Effector memory CD4-positive, alpha-beta T cell (primary cell): ENCODE results near the gene GSTCD.
"Not testable (repeated sequence)": the region's sequence is repeated elsewhere in the genome, so short reads cannot be mapped to it uniquely, and the experiment has no call there.

Experiments
- DNase-seq, 3 donors: peaks; one replicate each; pipeline ENCODE4 v3.0.0-alpha.2; 2020
- H3K27ac ChIP-seq: 2 replicates; pipeline ENCODE4 v1.7.0; 2013; ENCODE audit warnings: mild to moderate bottlenecking, low read length, moderate library complexity; ENCODE audit not compliant: insufficient read depth, poor library complexity, severe bottlenecking
- H3K27me3 ChIP-seq: replicated peaks from 2 replicates; pipeline ENCODE4 v1.7.0; 2013; ENCODE audit warnings: mild to moderate bottlenecking, low read length; ENCODE audit not compliant: insufficient read depth, control insufficient read depth, poor library complexity, severe bottlenecking
- H3K36me3 ChIP-seq: 2 replicates; pipeline ENCODE4 v1.7.0; 2013; ENCODE audit warnings: mild to moderate bottlenecking, low read length, moderate library complexity; ENCODE audit not compliant: control insufficient read depth, insufficient read depth
- H3K4me1 ChIP-seq: 2 replicates; pipeline ENCODE4 v1.7.0; 2013; ENCODE audit warnings: low read length, mild to moderate bottlenecking; ENCODE audit not compliant: control insufficient read depth, insufficient read depth, poor library complexity, severe bottlenecking
- H3K4me3 ChIP-seq: 2 replicates; pipeline ENCODE4 v1.7.0; 2013; ENCODE audit warnings: low read length, low read depth, mild to moderate bottlenecking; ENCODE audit not compliant: insufficient read depth, poor library complexity, severe bottlenecking
- H3K9me3 ChIP-seq: 2 replicates; pipeline ENCODE4 v1.7.0; 2013; ENCODE audit warnings: mild to moderate bottlenecking, low read length, moderate library complexity; ENCODE audit not compliant: control insufficient read depth

The GSTCD gene

GRCh38 chr4:105831189-105831588 is 122.6 kb downstream of the GSTCD start:
- Histone ChIP-seq H3K36me3 (no peaks in the 10 kb centered on the region), H3K4me1 (no peaks in the 10 kb centered on the region)
- no peak for DNase-seq

GRCh38 chr4:105835177-105835576 is 126.6 kb downstream of the GSTCD start:
- no peaks in the 10 kb centered on the region for H3K9me3 ChIP-seq
- no peaks in the 10 kb centered on the region for H3K36me3 ChIP-seq
- H3K4me3 ChIP-seq: no peak overlapping the region
- no peak overlapping the region for H3K27ac ChIP-seq
- H3K4me1 ChIP-seq: no peaks in the 10 kb centered on the region
- DNase-seq: no peak
- H3K27me3 ChIP-seq: no peaks in the 10 kb centered on the region

More at GRCh38 chr4:105831189-105831588, 122.6 kb downstream of the GSTCD start:
- Histone ChIP-seq H3K27me3 (no peaks in the 10 kb centered on the region), H3K27ac (no peak overlapping the region), H3K4me3 (no peak overlapping the region), H3K9me3 (no peaks in the 10 kb centered on the region)

GRCh38 chr4:105836537-105836936 is 128.0 kb downstream of the GSTCD start:
- no peaks in the 10 kb centered on the region for H3K4me1 ChIP-seq
- no peaks in the 10 kb centered on the region for H3K27me3 ChIP-seq
- no peak for DNase-seq
- H3K27ac ChIP-seq: no peak overlapping the region
- H3K9me3 ChIP-seq: no peaks in the 10 kb centered on the region
- H3K36me3 ChIP-seq: no peaks in the 10 kb centered on the region
- H3K4me3 ChIP-seq: no peak overlapping the region

GRCh38 chr4:105837037-105837436 is 128.5 kb downstream of the GSTCD start:
- no peak overlapping the region for H3K4me3 ChIP-seq

GRCh38 chr4:105838082-105838481 is 129.5 kb downstream of the GSTCD start:
- no peaks in the 10 kb centered on the region for H3K4me1 ChIP-seq

More at GRCh38 chr4:105837037-105837436, 128.5 kb downstream of the GSTCD start:
- no peaks in the 10 kb centered on the region for H3K9me3 ChIP-seq
- no peaks in the 10 kb centered on the region for H3K27me3 ChIP-seq
- DNase-seq: no peak
- no peaks in the 10 kb centered on the region for H3K4me1 ChIP-seq
- H3K36me3 ChIP-seq: no peaks in the 10 kb centered on the region
- no peak overlapping the region for H3K27ac ChIP-seq

GRCh38 chr4:105840426-105841174 is 132.0 kb downstream of the GSTCD start:
- no peak overlapping the region for H3K27ac ChIP-seq
- H3K4me1 ChIP-seq: no peaks in the 10 kb centered on the region
- no peaks in the 10 kb centered on the region for H3K36me3 ChIP-seq
- H3K9me3 ChIP-seq: no peaks in the 10 kb centered on the region
- no peak overlapping the region for H3K4me3 ChIP-seq
- no peak for DNase-seq
- H3K27me3 ChIP-seq: no peaks in the 10 kb centered on the region

More at GRCh38 chr4:105838082-105838481, 129.5 kb downstream of the GSTCD start:
- DNase-seq: no peak
- Histone ChIP-seq H3K27me3 (no peaks in the 10 kb centered on the region), H3K27ac (no peak overlapping the region), H3K9me3 (no peaks in the 10 kb centered on the region), H3K36me3 (no peaks in the 10 kb centered on the region), H3K4me3 (no peak overlapping the region)

- Histone ChIP-seq H3K36me3 (no peaks in the 10 kb centered on the region), H3K4me3 (no peak overlapping the region), H3K27me3 (no peaks in the 10 kb centered on the region), H3K9me3 (no peaks in the 10 kb centered on the region), H3K4me1 (no peaks in the 10 kb centered on the region), H3K27ac (no peak overlapping the region)
- DNase-seq: no peak
Observed at GRCh38 chr4:105843941-105844340, 135.4 kb downstream of the GSTCD start.

- DNase-seq: no peak
- no peaks in the 10 kb centered on the region for H3K9me3 ChIP-seq
- no peaks in the 10 kb centered on the region for H3K4me1 ChIP-seq
- H3K4me3 ChIP-seq: no peak overlapping the region
- no peaks in the 10 kb centered on the region for H3K27me3 ChIP-seq
- H3K27ac ChIP-seq: no peak overlapping the region
- no peaks in the 10 kb centered on the region for H3K36me3 ChIP-seq
Observed at GRCh38 chr4:105845559-105845958, 137.0 kb downstream of the GSTCD start.

GRCh38 chr4:105848359-105848758 is 139.8 kb downstream of the GSTCD start:
- H3K9me3 ChIP-seq, H3K4me1 ChIP-seq, H3K27ac ChIP-seq, H3K4me3 ChIP-seq, H3K36me3 ChIP-seq, H3K27me3 ChIP-seq, DNase-seq: not testable (repeated sequence)

- no peak for DNase-seq
- Histone ChIP-seq H3K36me3 (no peaks in the 10 kb centered on the region), H3K4me3 (no peak overlapping the region), H3K9me3 (no peaks in the 10 kb centered on the region), H3K27me3 (no peaks in the 10 kb centered on the region), H3K4me1 (no peaks in the 10 kb centered on the region), H3K27ac (no peak overlapping the region)
Observed at GRCh38 chr4:105851196-105851595, 142.6 kb downstream of the GSTCD start.
